Mammary epithelial cell (primary cell): Measurements from ENCODE around the gene GABARAPL1.

Experiments used
- CTCF ChIP-seq, 2 donors: IDR thresholded peaks in 1 of 2; conservative IDR thresholded peaks in 1 of 2; 2 replicates each; pipeline ENCODE4 v1.5.1; 2011 to 2012; ENCODE audit warnings: inconsistent platforms in 2 of 2, low read length in 2 of 2, mild to moderate bottlenecking in 2 of 2, control low read depth in 1 of 2, low read depth in 1 of 2; ENCODE audit not compliant: insufficient read depth in 1 of 2; ENCODE audit errors: extremely low read depth in 1 of 2
- EZH2 ChIP-seq: IDR thresholded peaks from 2 replicates; pipeline ENCODE4 v1.6.1; 2012; ENCODE audit warnings: low read length, inconsistent platforms, borderline replicate concordance

DNA sequence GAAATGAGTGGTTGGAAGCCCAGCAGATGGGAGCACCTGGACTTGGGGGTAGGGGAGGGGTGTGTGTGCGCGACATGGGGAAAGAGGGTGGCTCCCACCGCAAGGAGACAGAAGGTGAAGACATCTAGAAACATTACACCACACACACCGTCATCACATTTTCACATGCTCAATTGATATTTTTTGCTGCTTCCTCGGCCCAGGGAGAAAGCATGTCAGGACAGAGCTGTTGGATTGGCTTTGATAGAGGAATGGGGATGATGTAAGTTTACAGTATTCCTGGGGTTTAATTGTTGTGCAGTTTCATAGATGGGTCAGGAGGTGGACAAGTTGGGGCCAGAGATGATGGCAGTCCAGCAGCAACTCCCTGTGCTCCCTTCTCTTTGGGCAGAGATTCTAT is 9.2 kb downstream of the GABARAPL1 start:
- TF ChIP-seq CTCF (conservative IDR thresholded peaks at IDR 0.05 in 1 of 2, IDR thresholded peaks at IDR 0.05 in 1 of 2; ENCODE audit: extremely low read depth in 1 of 2, insufficient read depth in 1 of 2, low read depth in 1 of 2, low read length in 2 of 2): peak in 1 of 2 donors; percentile 1
- TF ChIP-seq EZH2: no peak
